HG02970 (cell line): ENCODE results near the gene WDR1.

Experiments used
- ATAC-seq: cut with Tn5 transposase; IDR thresholded peaks from one replicate; pipeline ENCODE4 v1.9.1; 2021; ENCODE audit warnings: mild to moderate bottlenecking, moderate library complexity, moderate number of reproducible peaks; ENCODE audit not compliant: unreplicated experiment, low FRiP score

WDR1 gene

DNA sequence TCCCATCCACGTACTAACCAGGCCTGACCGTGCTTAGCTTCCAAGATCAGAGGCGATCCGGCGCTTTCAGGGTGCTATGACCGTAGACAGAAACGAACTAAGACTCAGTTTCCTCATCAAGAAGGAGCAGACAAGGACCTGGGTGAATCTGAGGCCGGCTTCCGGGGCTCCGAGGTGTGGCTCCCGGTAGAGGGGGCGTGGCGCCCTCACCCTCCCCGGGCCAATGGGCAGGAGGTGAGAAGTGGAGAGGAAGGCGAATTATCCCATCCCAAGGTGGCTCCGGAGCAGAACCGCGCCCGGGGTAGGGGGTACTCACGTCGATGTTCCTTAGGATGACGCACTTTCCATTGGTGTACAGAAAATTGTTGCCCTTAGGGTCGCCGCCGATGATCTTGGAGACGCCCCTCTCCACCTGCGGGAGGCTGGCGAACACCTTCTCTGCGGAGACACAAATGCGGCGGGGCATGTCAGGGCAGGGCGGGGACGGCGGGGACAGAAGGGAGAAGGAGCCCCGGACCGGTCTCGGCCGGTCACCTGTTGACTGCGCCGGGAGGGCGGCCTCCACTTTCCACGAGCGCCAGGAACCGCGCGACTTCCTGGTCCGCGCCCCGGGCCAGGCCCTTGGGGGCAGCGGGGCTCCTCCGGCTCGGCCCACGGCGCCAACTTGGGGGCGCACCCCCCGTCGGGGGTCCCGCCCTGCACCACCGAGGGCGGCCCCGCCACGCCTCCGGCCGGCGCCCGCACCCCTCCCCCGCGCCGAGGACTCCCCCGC lies 616 bp downstream of the WDR1 start:
- ATAC-seq: peak; percentile 16

DNA sequence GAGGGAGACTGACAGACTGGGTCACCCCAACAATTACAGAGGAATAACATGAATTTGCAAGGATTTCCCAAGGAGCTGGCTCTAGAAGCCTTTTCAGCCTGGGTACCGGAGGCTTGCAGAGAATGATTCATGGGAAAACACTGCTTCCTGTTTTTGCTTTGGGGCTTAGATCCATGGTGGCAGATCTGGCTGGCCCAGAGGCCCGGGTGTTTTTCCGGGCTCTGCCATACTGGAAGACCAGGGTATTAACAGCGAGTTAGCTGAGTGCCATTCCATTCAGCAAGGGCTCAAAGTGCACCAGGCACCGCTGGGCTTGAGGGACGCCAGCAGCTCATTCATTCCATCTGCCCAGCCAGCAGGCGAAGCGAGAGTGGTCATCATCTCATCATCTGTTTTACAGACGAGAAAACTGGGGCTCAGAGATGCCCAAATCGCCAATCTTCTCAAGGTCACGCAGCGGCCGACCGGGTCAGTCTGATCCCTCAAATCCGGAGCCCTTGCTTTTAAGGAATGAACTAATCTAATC lies 1.3 kb downstream of the WDR1 start:
- no peak for ATAC-seq

DNA sequence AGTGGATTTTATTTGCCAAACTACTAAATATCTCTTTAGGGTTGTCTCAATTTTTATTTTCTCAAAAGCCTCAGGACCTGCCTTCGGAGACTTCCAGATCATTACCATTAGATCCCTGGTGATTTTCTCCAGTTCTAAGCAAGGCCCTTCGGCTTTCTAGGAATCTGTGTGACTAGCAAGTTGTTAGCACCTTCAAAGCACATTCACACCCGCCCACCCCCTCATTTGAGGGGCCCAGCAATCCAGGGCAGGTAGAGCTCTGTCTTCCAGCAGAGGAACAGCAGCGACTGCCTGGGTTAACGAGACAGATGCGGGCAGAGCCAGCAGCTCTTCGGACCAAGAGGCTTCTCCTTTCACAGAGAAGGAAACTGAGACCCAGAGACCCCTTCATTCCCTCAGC lies 2.0 kb downstream of the WDR1 start:
- no peak for ATAC-seq

DNA sequence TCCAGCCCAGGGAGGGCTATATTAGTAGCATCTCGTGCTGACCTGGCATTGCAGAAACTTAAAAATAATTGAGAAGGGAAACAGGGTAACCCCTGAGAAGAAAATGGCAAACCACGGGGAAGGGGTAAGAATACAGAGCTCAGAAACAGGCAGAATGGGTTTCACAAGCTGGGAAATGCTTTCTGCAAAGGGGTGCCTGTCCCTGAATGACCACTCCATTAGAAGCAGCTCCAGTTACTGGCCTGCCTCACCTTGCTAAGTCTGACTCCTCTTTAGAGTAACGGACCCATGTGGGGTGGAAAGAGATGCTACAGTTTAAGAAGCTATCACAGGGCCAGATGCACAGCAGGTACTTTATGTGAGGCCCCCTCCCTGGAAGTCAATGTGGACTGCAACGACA lies 2.5 kb downstream of the WDR1 start:
- ATAC-seq: no peak

DNA sequence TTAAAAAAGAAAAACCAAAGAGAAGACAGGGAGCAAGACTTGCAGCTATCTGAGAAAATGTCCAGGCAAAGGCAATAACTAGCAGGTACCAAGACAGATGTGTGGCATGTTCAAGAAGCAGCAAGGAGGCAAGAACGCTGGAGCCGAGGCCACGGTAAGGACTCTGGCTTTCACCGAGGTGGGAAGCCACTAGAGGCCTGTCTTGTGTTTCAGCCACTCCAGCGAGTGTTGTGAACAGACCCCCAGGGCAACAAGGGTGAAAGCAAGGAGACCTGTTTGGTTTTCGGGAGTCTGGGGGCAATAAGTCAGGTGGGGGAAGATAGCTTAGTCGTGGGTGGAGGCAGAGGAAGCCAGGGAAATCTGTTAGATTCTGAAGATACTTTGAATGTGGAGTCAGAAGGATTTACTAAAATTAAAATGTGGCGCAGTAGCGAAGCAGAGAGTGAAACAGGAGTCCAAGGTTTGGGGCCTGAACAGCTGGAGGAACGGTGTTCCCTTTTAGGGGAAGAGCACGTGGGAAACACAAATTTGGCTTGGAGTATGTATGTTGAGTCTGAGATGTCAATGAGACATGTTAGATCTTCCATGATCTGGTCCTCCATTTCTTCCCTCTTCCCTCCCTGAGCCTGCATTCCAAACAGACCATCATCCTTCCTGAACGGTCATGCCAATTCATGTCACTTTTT lies 3.1 kb downstream of the WDR1 start:
- ATAC-seq: no peak

GRCh38 chr4:10112658-10113284 lies 3.8 kb downstream of the WDR1 start:
- ATAC-seq: no peak

- ATAC-seq: no peak
Observed at GRCh38 chr4:10111067-10111801, 5.4 kb downstream of the WDR1 start.

DNA sequence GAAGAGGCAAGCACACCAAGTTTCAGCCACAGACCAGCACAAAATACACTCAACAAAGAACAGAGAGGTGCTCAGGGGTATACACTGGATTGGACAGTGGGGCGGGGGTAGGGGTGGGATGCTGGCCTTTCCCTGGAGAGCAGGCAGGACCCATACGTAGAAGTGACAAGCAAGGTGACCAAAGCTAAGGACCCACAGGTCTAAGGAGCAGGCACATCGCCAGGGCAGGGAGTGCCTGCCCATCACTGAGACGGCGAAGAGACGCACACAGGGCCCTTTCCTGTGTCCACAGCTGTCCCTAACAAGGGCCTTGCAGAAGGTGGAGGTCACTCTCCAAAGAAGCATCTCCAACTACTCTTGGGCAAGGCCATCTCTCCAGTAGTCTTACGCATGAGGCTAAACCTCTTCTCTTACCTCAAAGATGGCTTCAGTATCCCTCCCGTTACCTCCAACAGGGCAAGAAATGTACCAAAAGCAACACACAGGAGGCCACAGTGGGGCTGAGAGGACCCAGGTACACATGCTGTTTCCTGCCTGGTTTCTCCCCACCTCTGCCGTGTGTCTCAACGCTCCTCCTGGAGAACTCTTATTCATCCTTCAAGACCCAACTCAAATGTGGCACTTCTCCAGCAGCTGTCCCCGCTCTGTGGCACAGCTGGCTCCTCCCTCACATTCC lies 6.5 kb downstream of the WDR1 start:
- no peak for ATAC-seq

DNA sequence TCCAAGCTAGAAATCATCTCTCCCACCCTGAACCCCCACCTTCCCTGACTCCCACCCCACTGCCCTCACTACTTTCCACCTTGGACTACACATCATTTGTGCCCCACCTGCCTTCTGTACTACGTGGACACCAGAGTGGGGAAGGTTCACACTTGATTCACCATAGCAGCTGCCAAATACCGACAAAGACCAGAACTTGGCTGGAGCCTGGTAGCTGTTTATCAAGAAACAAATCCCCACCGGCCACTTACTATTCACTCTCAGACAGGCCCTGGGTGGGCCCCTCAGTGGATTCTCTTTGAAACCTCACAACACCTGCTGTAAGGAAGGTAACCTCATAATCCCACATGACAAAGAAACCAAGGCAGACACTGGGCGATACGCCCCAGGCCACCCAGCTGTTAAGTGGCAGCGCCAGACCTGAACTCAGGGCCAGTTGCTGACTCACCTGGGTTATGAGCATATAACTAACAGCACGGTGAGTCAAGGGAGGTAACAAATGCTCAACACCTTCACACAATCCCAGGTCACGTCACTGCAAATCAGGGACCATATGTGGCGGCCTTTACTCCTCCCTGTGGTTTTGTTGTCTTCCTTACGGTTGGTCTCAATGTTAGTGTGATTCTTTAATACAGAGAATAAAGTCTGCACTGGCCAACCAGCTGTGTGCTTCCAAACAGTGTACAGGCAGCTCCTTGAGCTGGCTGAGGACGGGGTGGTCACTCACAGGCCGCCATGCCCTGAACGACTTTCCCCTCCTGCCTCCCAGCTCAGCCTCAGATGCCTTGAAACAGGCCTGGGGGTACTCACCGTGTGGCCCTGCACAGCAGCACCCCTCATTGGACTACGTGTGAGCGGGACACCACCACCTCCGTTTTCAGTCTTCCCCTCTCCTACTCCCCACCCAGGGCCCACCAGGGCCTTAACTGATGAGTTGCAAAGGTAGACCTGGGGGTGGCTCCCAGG lies 7.5 kb downstream of the WDR1 start:
- no peak for ATAC-seq

DNA sequence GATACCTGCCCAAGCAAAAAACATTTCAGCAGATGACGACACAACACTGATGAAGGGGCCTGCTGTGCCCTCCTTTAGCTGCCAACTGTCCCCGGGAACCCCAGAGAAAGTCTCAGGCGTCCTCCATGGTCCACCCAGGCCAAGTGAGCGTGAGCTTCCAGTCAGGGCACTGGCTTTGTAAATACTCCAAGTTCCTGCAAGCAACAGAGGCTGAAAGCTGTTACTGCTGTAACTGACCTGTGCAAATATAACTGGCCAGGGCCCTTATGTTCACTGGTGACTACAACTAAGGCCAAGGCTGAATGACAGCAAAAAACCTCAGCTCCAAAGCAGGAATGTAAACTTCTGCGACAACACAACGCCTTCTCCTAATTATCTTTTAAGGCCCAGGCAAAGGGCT lies 8.2 kb downstream of the WDR1 start:
- ATAC-seq: no peak

GRCh38 chr4:10107111-10108091 lies 9.2 kb downstream of the WDR1 start:
- no peak for ATAC-seq

DNA sequence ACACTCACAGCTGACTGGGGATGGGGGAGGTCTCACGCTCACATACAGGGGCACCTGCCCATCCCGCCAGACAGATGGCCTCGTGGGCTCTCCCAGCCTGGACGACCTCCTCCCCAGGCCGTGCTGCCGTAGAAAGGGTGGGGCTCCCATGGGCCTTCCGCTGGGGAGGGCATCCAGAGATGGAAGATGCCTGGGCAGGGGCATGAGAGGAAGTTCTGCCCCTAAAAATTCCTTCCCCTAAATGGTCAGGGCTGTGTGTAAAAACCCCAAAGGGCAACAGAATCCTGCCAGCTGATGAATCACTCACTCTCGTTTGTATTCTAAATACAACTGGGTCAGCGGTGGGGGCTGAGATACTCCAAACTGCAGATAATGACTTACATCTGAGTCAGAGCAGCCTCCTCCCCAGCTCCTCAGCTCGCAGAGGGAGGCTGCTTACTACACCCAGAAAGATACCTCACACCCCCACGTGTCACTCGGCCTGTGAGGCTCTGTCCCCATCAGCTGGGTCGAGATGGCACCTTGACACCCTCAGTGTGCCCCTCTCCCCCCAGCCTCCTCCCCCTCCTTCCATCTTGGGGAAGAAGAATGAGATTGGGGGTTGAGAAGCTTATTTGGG lies 10.1 kb downstream of the WDR1 start:
- ATAC-seq: no peak

DNA sequence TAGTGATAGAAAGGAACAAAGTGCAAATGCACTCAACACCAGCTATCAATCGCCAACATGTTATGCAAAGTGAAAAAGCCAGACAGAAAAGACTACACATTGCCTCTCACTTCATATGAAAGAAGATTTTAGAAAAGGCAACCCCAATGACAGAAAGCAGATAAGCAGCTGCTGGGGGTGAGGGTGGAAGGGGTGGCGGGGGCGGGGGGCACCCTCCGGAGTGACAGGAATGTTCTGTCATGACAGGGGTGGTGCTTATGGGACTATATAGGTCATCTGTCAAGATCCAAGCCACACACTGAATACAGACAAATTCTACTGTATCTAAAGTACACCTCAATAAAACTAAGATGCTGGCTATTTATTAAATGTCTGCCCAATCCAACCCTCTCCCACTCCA lies 10.7 kb downstream of the WDR1 start:
- no peak for ATAC-seq

- ATAC-seq: no peak
Observed at GRCh38 chr4:10105421-10105820, 11.2 kb downstream of the WDR1 start.

DNA sequence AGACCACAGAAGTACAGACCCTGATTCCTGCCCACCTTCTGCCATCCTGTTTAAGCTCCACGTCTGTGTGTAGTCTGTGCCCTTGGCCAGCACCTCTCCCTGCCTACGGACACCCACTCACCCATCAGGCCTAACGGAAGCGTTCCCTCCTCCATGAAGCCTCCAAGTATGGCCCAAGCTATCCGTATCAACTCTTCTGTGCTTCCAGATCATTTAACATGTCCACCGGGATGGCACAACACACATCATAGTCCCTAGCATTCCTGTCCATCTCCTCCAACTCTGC lies 11.7 kb downstream of the WDR1 start:
- no peak for ATAC-seq

- ATAC-seq: no peak
Observed at GRCh38 chr4:10104211-10104990, 12.2 kb downstream of the WDR1 start.
